Upper lobe of left lung (tissue), 6 donors: ENCODE results near the gene CACNA1A. TPM values are rescaled to one million over a fixed set of nuclear protein-coding genes. Genes with fewer than 3 reads are reported as not detected.

Experiments
- ATAC-seq, 2 donors: fragments of 200-7000 bp; cut with Tn5 transposase; one replicate each; pipeline ENCODE4 v1.9.1; 2022; ENCODE audit warnings: mild to moderate bottlenecking in 2 of 2, moderate library complexity in 2 of 2; ENCODE audit not compliant: low FRiP score in 2 of 2
- DNase-seq, 2 donors: peaks; one replicate each; pipeline ENCODE4 v3.0.0-alpha.2; 2019 to 2020
- H3K27ac ChIP-seq, 4 donors: fragments of 200-600 bp; sonication (generic); one replicate each; pipeline ENCODE4 v1.5.1; 2016 to 2019
- H3K27me3 ChIP-seq, 4 donors: fragments of 200-600 bp; sonication (generic); one replicate each; pipeline ENCODE4 v1.5.1; 2017 to 2019
- H3K36me3 ChIP-seq, 4 donors: fragments of 200-600 bp; sonication (generic); one replicate each; pipeline ENCODE4 v1.5.1; 2016 to 2019
- H3K4me1 ChIP-seq, 4 donors: fragments of 200-600 bp; sonication (generic); one replicate each; pipeline ENCODE4 v1.5.1; 2018 to 2019
- H3K4me3 ChIP-seq, 4 donors: fragments of 200-600 bp; sonication (generic); one replicate each; pipeline ENCODE4 v1.5.1; 2017 to 2019; ENCODE audit warnings: mild to moderate bottlenecking in 2 of 4, moderate library complexity in 1 of 4
- H3K9me3 ChIP-seq, 4 donors: fragments of 200-600 bp; sonication (generic); one replicate each; pipeline ENCODE4 v1.5.1; 2018 to 2019
- CTCF ChIP-seq, 6 experiments: fragments of 450-650 bp in 4 of 6; fragments of 200-600 bp in 2 of 6; sonication (generic) in 2 of 6; IDR thresholded peaks; one replicate each; pipeline ENCODE4 v1.5.1; 2016 to 2019; ENCODE audit warnings: antibody characterized with exemption in 6 of 6
- EP300 ChIP-seq, 4 donors: sonication (generic); formaldehyde crosslinking; IDR thresholded peaks; one replicate each; pipeline ENCODE4 v1.5.1; 2017; ENCODE audit warnings: antibody characterized with exemption in 4 of 4, control low read depth in 2 of 4
- POLR2A ChIP-seq, 4 donors: fragments of 450-650 bp; IDR thresholded peaks; one replicate each; pipeline ENCODE4 v1.5.1; 2016 to 2017; ENCODE audit warnings: antibody characterized with exemption in 4 of 4, mild to moderate bottlenecking in 2 of 4
- POLR2AphosphoS5 ChIP-seq, 2 donors: sonication (generic); formaldehyde crosslinking; IDR thresholded peaks; one replicate each; pipeline ENCODE4 v1.5.1; 2017; ENCODE audit warnings: antibody characterized with exemption in 2 of 2
- WGBS, 2 donors: methylation state at CpG; one replicate each; pipeline ENCODE4 v1.1.5; 2017 to 2018; 5-methylcytosine and 5-hydroxymethylcytosine counted together
- total RNA-seq, 6 donors: library from RNA; depleted of rRNA in 4 of 6; stranded (reverse); fragments of >200 nt in 4 of 6; gene quantifications; one replicate each; pipeline versions ENCODE4 v1.1.0 to v1.2.1, GENCODE V29; 2016 to 2021
- donor health status: DM: no; HTN: no; CAD: no; lungs with moderate emphysema.
- donor health status: DM: no; HTN: yes; CAD: no; lungs with severe emphysema.

The CACNA1A gene
- total RNA-seq, 6 donors from 2014 or later: 0.29 to 0.69 (median 0.67) TPM; not detected in 1

- TF ChIP-seq CTCF (IDR thresholded peaks at IDR 0.05) (no peak), POLR2AphosphoS5 (IDR thresholded peaks at IDR 0.05) (no peak), EP300 (IDR thresholded peaks at IDR 0.05) (no peak), POLR2A (IDR thresholded peaks at IDR 0.05) (no peak)
- WGBS, 2 donors: 85 to 88% methylated on average over 1 of the region's 1 CpG
- Histone ChIP-seq H3K4me3 (no peak overlapping the region), H3K27ac (no peak overlapping the region), H3K9me3 (no peaks in the 10 kb centered on the region), H3K27me3 (no peaks in the 10 kb centered on the region), H3K36me3 (no peaks in the 10 kb centered on the region), H3K4me1 (no peaks in the 10 kb centered on the region)
- ATAC-seq: no peak
- no peak for DNase-seq
Observed at GRCh38 chr19:13493516-13494310, 12.6 kb downstream of the CACNA1A start.

- Histone ChIP-seq H3K9me3 (no peaks in the 10 kb centered on the region), H3K27me3 (no peaks in the 10 kb centered on the region), H3K4me3 (no peak overlapping the region), H3K36me3 (no peaks in the 10 kb centered on the region), H3K4me1 (no peaks in the 10 kb centered on the region), H3K27ac (no peak overlapping the region)
- DNase-seq (no peak), ATAC-seq (no peak)
- no peak for TF ChIP-seq EP300 (IDR thresholded peaks at IDR 0.05)
- TF ChIP-seq POLR2AphosphoS5 (IDR thresholded peaks at IDR 0.05): no peak
- no peak for TF ChIP-seq CTCF (IDR thresholded peaks at IDR 0.05)
- TF ChIP-seq POLR2A (IDR thresholded peaks at IDR 0.05): no peak
- WGBS, 2 donors: 12 to 15% methylated on average over 3 of the region's 3 CpGs
Observed at GRCh38 chr19:13492128-13492527, 14.2 kb downstream of the CACNA1A start.

GRCh38 chr19:13487985-13488384 is 18.3 kb downstream of the CACNA1A start:
- Histone ChIP-seq H3K4me1 (no peaks in the 10 kb centered on the region), H3K27ac (no peak overlapping the region), H3K27me3 (no peaks in the 10 kb centered on the region), H3K9me3 (peaks cover 0 to 4% (median 0%) of the 10 kb centered on the region in 4 donors), H3K4me3 (no peak overlapping the region), H3K36me3 (no peaks in the 10 kb centered on the region)
- no peak for ATAC-seq
- WGBS, 2 donors: 87 to 92% methylated on average over 1 of the region's 1 CpG
- TF ChIP-seq EP300 (IDR thresholded peaks at IDR 0.05) (no peak), POLR2AphosphoS5 (IDR thresholded peaks at IDR 0.05) (no peak), POLR2A (IDR thresholded peaks at IDR 0.05) (no peak), CTCF (IDR thresholded peaks at IDR 0.05) (no peak)
- no peak for DNase-seq

GRCh38 chr19:13484166-13484565 is 22.1 kb downstream of the CACNA1A start:
- H3K4me3 ChIP-seq: no peak overlapping the region
- TF ChIP-seq POLR2AphosphoS5 (IDR thresholded peaks at IDR 0.05) (no peak), EP300 (IDR thresholded peaks at IDR 0.05) (no peak), CTCF (IDR thresholded peaks at IDR 0.05) (no peak), POLR2A (IDR thresholded peaks at IDR 0.05) (no peak)
- H3K4me1 ChIP-seq: no peaks in the 10 kb centered on the region
- DNase-seq: no peak
- H3K36me3 ChIP-seq: no peaks in the 10 kb centered on the region
- no peak overlapping the region for H3K27ac ChIP-seq
- 91 to 94% methylated on average over 1 of the region's 1 CpG for WGBS, 2 donors
- ATAC-seq: no peak
- no peaks in the 10 kb centered on the region for H3K27me3 ChIP-seq
- H3K9me3 ChIP-seq: peaks cover 0 to 4% (median 0%) of the 10 kb centered on the region in 4 donors

GRCh38 chr19:13483215-13483614 is 23.1 kb downstream of the CACNA1A start:
- DNase-seq: no peak
- 61 to 84% methylated on average over 5 of the region's 5 CpGs for WGBS, 2 donors

More at GRCh38 chr19:13483215-13483614, 23.1 kb downstream of the CACNA1A start:
- Histone ChIP-seq H3K9me3 (peaks cover 0 to 4% (median 0%) of the 10 kb centered on the region in 4 donors), H3K4me1 (no peaks in the 10 kb centered on the region), H3K36me3 (no peaks in the 10 kb centered on the region), H3K27ac (no peak overlapping the region), H3K27me3 (no peaks in the 10 kb centered on the region), H3K4me3 (no peak overlapping the region)
- TF ChIP-seq POLR2A (IDR thresholded peaks at IDR 0.05) (no peak), EP300 (IDR thresholded peaks at IDR 0.05) (no peak), CTCF (IDR thresholded peaks at IDR 0.05) (no peak), POLR2AphosphoS5 (IDR thresholded peaks at IDR 0.05) (no peak)
- ATAC-seq: no peak
